HCT116 (cell line): Measurements from ENCODE around the gene TSKU.

Source experiments
- ELF1 ChIP-seq: IDR thresholded peaks from 2 replicates; pipeline ENCODE4 v1.6.1; 2012; ENCODE audit warnings: low read depth, borderline replicate concordance
- EZH2 ChIP-seq: fragments of 200-600 bp; sonication (generic); IDR thresholded peaks from 2 replicates; pipeline ENCODE4 v1.6.1; 2017; ENCODE audit warnings: antibody characterized with exemption, mixed run types
- EZH2phosphoT487 ChIP-seq: fragments of 200-600 bp; IDR thresholded peaks from 2 replicates; pipeline ENCODE4 v1.6.1; 2018; ENCODE audit warnings: antibody characterized with exemption, borderline replicate concordance
- TF ChIP-seq, protein P1 (sequence below), 3 experiments: fragments of 200-600 bp in 1 of 3; sonication (generic) in 1 of 3; IDR thresholded peaks in 2 of 3; conservative IDR thresholded peaks in 1 of 3; 2 replicates each; pipeline ENCODE4 v1.5.1; 2012 to 2017; ENCODE audit warnings: low read depth in 2 of 3, low read length in 2 of 3, antibody characterized with exemption in 1 of 3, borderline replicate concordance in 1 of 3, control low read depth in 1 of 3, mild to moderate bottlenecking in 1 of 3, mixed read lengths in 1 of 3, mixed run types in 1 of 3, moderate library complexity in 1 of 3; ENCODE audit not compliant: insufficient read depth in 1 of 3

DNA sequence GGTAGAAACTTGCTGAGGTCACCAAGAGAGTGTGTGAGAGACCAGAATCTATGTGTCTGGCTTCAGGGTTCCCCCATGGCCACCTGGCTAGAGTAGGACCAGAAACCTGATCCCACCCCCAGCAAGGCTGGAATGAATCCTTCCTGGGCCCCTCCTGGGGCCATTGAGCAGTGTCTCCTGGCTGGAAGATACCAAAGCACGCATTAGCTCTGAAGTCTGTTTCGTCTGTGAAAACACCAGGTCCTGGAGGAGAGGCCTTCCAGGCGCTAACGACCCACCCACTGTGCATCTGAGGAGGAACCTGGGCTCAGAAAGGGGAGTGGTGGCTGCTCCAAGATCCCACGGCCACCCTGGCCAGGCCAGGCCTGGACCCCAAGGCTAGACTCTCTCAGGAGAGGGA, 15.5 kb upstream of the TSKU start:
- TF ChIP-seq, protein P1, sequence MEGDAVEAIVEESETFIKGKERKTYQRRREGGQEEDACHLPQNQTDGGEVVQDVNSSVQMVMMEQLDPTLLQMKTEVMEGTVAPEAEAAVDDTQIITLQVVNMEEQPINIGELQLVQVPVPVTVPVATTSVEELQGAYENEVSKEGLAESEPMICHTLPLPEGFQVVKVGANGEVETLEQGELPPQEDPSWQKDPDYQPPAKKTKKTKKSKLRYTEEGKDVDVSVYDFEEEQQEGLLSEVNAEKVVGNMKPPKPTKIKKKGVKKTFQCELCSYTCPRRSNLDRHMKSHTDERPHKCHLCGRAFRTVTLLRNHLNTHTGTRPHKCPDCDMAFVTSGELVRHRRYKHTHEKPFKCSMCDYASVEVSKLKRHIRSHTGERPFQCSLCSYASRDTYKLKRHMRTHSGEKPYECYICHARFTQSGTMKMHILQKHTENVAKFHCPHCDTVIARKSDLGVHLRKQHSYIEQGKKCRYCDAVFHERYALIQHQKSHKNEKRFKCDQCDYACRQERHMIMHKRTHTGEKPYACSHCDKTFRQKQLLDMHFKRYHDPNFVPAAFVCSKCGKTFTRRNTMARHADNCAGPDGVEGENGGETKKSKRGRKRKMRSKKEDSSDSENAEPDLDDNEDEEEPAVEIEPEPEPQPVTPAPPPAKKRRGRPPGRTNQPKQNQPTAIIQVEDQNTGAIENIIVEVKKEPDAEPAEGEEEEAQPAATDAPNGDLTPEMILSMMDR (IDR thresholded peaks at IDR 0.05 in 2 of 3, conservative IDR thresholded peaks at IDR 0.05 in 1 of 3; ENCODE audit: borderline replicate concordance in 1 of 3, insufficient read depth in 1 of 3, low read depth in 2 of 3, low read length in 2 of 3) = no peak
- TF ChIP-seq EZH2 (no peak), ELF1 (no peak), EZH2phosphoT487 (no peak)
